Hepatocyte (in vitro differentiated cells): ENCODE results near the gene SERTAD2. TPM values are rescaled to one million over a fixed set of nuclear protein-coding genes. Genes with fewer than 3 reads are reported as not detected.

ENCODE experiments used
- DNase-seq: peaks from one replicate; pipeline ENCODE4 v3.0.0-alpha.2; 2016; ENCODE audit warnings: low spot score
- H2AFZ ChIP-seq: fragments of 200-600 bp; sonication (generic); 2 replicates; pipeline ENCODE4 v1.6.0; 2016; ENCODE audit warnings: antibody characterized with exemption, mild to moderate bottlenecking
- H3K27ac ChIP-seq: fragments of 200-600 bp; sonication (generic); 2 replicates; pipeline ENCODE4 v1.5.1; 2016; ENCODE audit warnings: mild to moderate bottlenecking
- H3K27me3 ChIP-seq: fragments of 200-600 bp; sonication (generic); 2 replicates; pipeline ENCODE4 v1.6.1; 2016
- H3K36me3 ChIP-seq: fragments of 200-600 bp; sonication (generic); replicated peaks from 2 replicates; pipeline ENCODE4 v1.5.1; 2016; ENCODE audit warnings: low read depth; ENCODE audit not compliant: insufficient read depth
- H3K4me1 ChIP-seq: fragments of 200-600 bp; sonication (generic); 2 replicates; pipeline ENCODE4 v1.5.1; 2016; ENCODE audit warnings: mild to moderate bottlenecking, moderate library complexity; ENCODE audit not compliant: insufficient read depth
- H3K4me2 ChIP-seq: fragments of 200-600 bp; sonication (generic); 2 replicates; pipeline ENCODE4 v1.6.0; 2016
- H3K4me3 ChIP-seq: fragments of 200-600 bp; sonication (generic); 2 replicates; pipeline ENCODE4 v1.5.1; 2016; ENCODE audit warnings: mild to moderate bottlenecking
- H3K79me2 ChIP-seq: fragments of 200-600 bp; sonication (generic); 2 replicates; pipeline ENCODE4 v1.6.0; 2017; ENCODE audit warnings: mild to moderate bottlenecking
- H3K9me2 ChIP-seq: fragments of 200-600 bp; sonication (generic); replicated peaks from 2 replicates; pipeline ENCODE4 v1.6.0; 2017; ENCODE audit warnings: mild to moderate bottlenecking; ENCODE audit not compliant: insufficient read depth
- H3K9me3 ChIP-seq: fragments of 200-600 bp; sonication (generic); 2 replicates; pipeline ENCODE4 v1.5.1; 2016; ENCODE audit warnings: low read depth, mild to moderate bottlenecking
- H4K20me1 ChIP-seq: fragments of 200-600 bp; sonication (generic); 2 replicates; pipeline ENCODE4 v1.6.0; 2016; ENCODE audit warnings: mild to moderate bottlenecking; ENCODE audit not compliant: insufficient read depth, poor library complexity, severe bottlenecking
- CTCF ChIP-seq: fragments of 200-600 bp; sonication (generic); IDR thresholded peaks from 2 replicates; pipeline ENCODE4 v1.5.1; 2016; ENCODE audit warnings: antibody characterized with exemption, mild to moderate bottlenecking; ENCODE audit not compliant: poor library complexity
- EZH2 ChIP-seq: fragments of 200-600 bp; sonication (generic); IDR thresholded peaks from 2 replicates; pipeline ENCODE4 v1.6.1; 2016; ENCODE audit warnings: antibody characterized with exemption, mild to moderate bottlenecking, borderline replicate concordance
- EZH2phosphoT487 ChIP-seq: fragments of 200-600 bp; sonication (generic); IDR thresholded peaks from one replicate; pipeline ENCODE4 v1.6.1; 2018; ENCODE audit warnings: antibody characterized with exemption, mild to moderate bottlenecking, low read depth, moderate library complexity; ENCODE audit not compliant: unreplicated experiment, severe bottlenecking
- WGBS: methylation state at CpG from one replicate; pipeline ENCODE4 v1.1.6; 2016; ENCODE audit warnings: low lambda C conversion rate; ENCODE audit errors: missing lambda C conversion rate; 5-methylcytosine and 5-hydroxymethylcytosine counted together
- polyA plus RNA-seq: library from polyadenylated mRNA; unstranded; fragments of >200 nt; fragmentation: Nextera tagmentation; extraction: Ambion mirVana; gene quantifications from 2 replicates; pipeline ENCODE4 v1.2.1, GENCODE V29; 2016
- total RNA-seq: library from RNA; depleted of rRNA; stranded (reverse); fragments of >200 nt; gene quantifications from 2 replicates; pipeline ENCODE4 v1.2.3, GENCODE V29; 2014

SERTAD2 gene
- total and polyA plus RNA-seq, 2 experiments from 2014 or later, result 13.8 to 23.8 TPM

GRCh38 chr2:64668542-64668941, 14.8 kb upstream of the SERTAD2 start:
- TF ChIP-seq CTCF (no peak), EZH2phosphoT487 (no peak), EZH2 (no peak)
- Histone ChIP-seq H3K27me3 (no peaks in the 10 kb centered on the region), H3K4me3 (no peak overlapping the region), H3K4me2 (no peak overlapping the region), H3K9me3 (no peaks in the 10 kb centered on the region), H3K36me3 (no peaks in the 10 kb centered on the region), H3K9me2 (no peaks in the 10 kb centered on the region), H3K27ac (no peak overlapping the region), H3K79me2 (no peaks in the 10 kb centered on the region), H2AFZ (no peak overlapping the region), H4K20me1 (no peaks in the 10 kb centered on the region), H3K4me1 (no peaks in the 10 kb centered on the region)
- WGBS, result 87% methylated on average over 3 of the region's 3 CpGs
- DNase-seq, result no peak

- no peak for DNase-seq
- Histone ChIP-seq H3K9me3 (no peaks in the 10 kb centered on the region), H2AFZ (no peak overlapping the region), H3K79me2 (no peaks in the 10 kb centered on the region), H3K4me3 (no peak overlapping the region), H3K27me3 (no peaks in the 10 kb centered on the region), H3K4me2 (no peak overlapping the region), H3K27ac (no peak overlapping the region), H3K4me1 (no peaks in the 10 kb centered on the region), H4K20me1 (no peaks in the 10 kb centered on the region), H3K36me3 (no peaks in the 10 kb centered on the region), H3K9me2 (no peaks in the 10 kb centered on the region)
- no peak for TF ChIP-seq EZH2phosphoT487
- no peak for TF ChIP-seq CTCF
- TF ChIP-seq EZH2, result no peak
- WGBS, result 84% methylated on average over 1 of the region's 1 CpG
Measured at GRCh38 chr2:64667535-64667934, 13.8 kb upstream of the SERTAD2 start.

GRCh38 chr2:64666810-64667438, 13.2 kb upstream of the SERTAD2 start:
- Histone ChIP-seq H3K36me3 (no peaks in the 10 kb centered on the region), H3K9me3 (no peaks in the 10 kb centered on the region), H4K20me1 (no peaks in the 10 kb centered on the region), H3K79me2 (no peaks in the 10 kb centered on the region), H3K4me3 (no peak overlapping the region), H3K27me3 (no peaks in the 10 kb centered on the region), H3K4me2 (no peak overlapping the region), H3K4me1 (no peaks in the 10 kb centered on the region), H3K27ac (no peak overlapping the region), H3K9me2 (no peaks in the 10 kb centered on the region), H2AFZ (no peak overlapping the region)
- TF ChIP-seq CTCF (no peak), EZH2 (no peak), EZH2phosphoT487 (no peak)
- WGBS, result 74% methylated on average over 3 of the region's 3 CpGs
- no peak for DNase-seq

GRCh38 chr2:64665709-64666108, 12.0 kb upstream of the SERTAD2 start:
- TF ChIP-seq EZH2, result no peak
- no peak for TF ChIP-seq CTCF
- 88% methylated on average over 8 of the region's 8 CpGs for WGBS
- no peaks in the 10 kb centered on the region for H3K36me3 ChIP-seq
- no peaks in the 10 kb centered on the region for H3K9me2 ChIP-seq
- H3K27me3 ChIP-seq, result no peaks in the 10 kb centered on the region
- DNase-seq, result no peak
- H2AFZ ChIP-seq, result no peak overlapping the region
- no peak overlapping the region for H3K27ac ChIP-seq
- H3K4me1 ChIP-seq, result no peaks in the 10 kb centered on the region
- no peak overlapping the region for H3K4me3 ChIP-seq
- H4K20me1 ChIP-seq, result no peaks in the 10 kb centered on the region
- H3K4me2 ChIP-seq, result no peak overlapping the region
- no peaks in the 10 kb centered on the region for H3K9me3 ChIP-seq
- H3K79me2 ChIP-seq, result no peaks in the 10 kb centered on the region
